A673 (cell line): ENCODE data around the gene CELF3. TPM values are rescaled to one million over a fixed set of nuclear protein-coding genes. Genes with fewer than 3 reads are reported as not detected.

Experiments
- BruUV-seq: library from RNA; stranded (reverse); fragments of 400-500 nt; replicated peaks from 2 replicates; lab custom pipeline; 2021; lab: Mats Ljungman, UMichigan
- CTCF ChIA-PET: fragments of 300-600 bp; sonication (Branson Sonifier 250); formaldehyde crosslinking; loops from one replicate; lab custom pipeline; 2022; ENCODE audit warnings: antibody characterized with exemption; lab: Charles Lee
- POLR2A ChIA-PET: fragments of 300-600 bp; sonication (Branson Sonifier 250); formaldehyde crosslinking; loops from one replicate; lab custom pipeline; 2022; ENCODE audit warnings: antibody characterized with exemption; ENCODE audit not compliant: low non-redundant PET; lab: Charles Lee
- DNase-seq: peaks from one replicate; pipeline ENCODE4 v3.0.0-alpha.2; 2015; ENCODE audit warnings: low spot score
- H3K27ac ChIP-seq: fragments of 200-600 bp; sonication (generic); 2 replicates; pipeline ENCODE4 v1.5.1; 2016; ENCODE audit warnings: mixed run types, low read depth, mild to moderate bottlenecking, mixed read lengths, antibody characterized with exemption, low read length; ENCODE audit not compliant: poor library complexity, severe bottlenecking
- H3K27me3 ChIP-seq: fragments of 200-600 bp; sonication (generic); replicated peaks from 2 replicates; pipeline ENCODE4 v1.6.1; 2017; ENCODE audit warnings: mixed run types, low read depth, mild to moderate bottlenecking, mixed read lengths, antibody characterized with exemption, low read length; ENCODE audit not compliant: insufficient read depth, poor library complexity
- H3K36me3 ChIP-seq: fragments of 200-600 bp; sonication (generic); 2 replicates; pipeline ENCODE4 v1.6.1; 2016; ENCODE audit warnings: mixed run types, mild to moderate bottlenecking, mixed read lengths, antibody characterized with exemption, low read length; ENCODE audit not compliant: insufficient read depth, poor library complexity, severe bottlenecking
- H3K4me1 ChIP-seq: fragments of 200-600 bp; sonication (generic); 2 replicates; pipeline ENCODE4 v1.6.1; 2017; ENCODE audit warnings: mixed run types, mild to moderate bottlenecking, mixed read lengths, antibody characterized with exemption, low read length; ENCODE audit not compliant: insufficient read depth, poor library complexity, severe bottlenecking
- H3K4me3 ChIP-seq: fragments of 200-600 bp; sonication (generic); 2 replicates; pipeline ENCODE4 v1.5.1; 2016; ENCODE audit warnings: low read depth, mixed run types, mild to moderate bottlenecking, mixed read lengths, low read length; ENCODE audit not compliant: poor library complexity, severe bottlenecking
- H3K9me3 ChIP-seq: fragments of 200-600 bp; sonication (generic); 2 replicates; pipeline ENCODE4 v1.6.1; 2016; ENCODE audit warnings: mixed run types, low read depth, mild to moderate bottlenecking, mixed read lengths, antibody characterized with exemption, low read length; ENCODE audit not compliant: poor library complexity, severe bottlenecking
- EZH2 ChIP-seq: fragments of 200-600 bp; sonication (generic); IDR thresholded peaks from 2 replicates; pipeline ENCODE4 v1.6.1; 2017; ENCODE audit warnings: borderline replicate concordance, low read depth, mild to moderate bottlenecking, mixed read lengths, antibody characterized with exemption, low read length; ENCODE audit not compliant: poor library complexity, severe bottlenecking
- intact Hi-C: fragments of 100-400 bp; cut with micrococcal nuclease; formaldehyde crosslinking; loops from one replicate; pipeline ENCODE4 v1.10.0; 2022; ENCODE audit not compliant: unreplicated experiment
- total RNA-seq: library from RNA; stranded (reverse); gene quantifications from 2 replicates; pipeline ENCODE4 v1.2.3, GENCODE V29; 2021
- TF ChIP-seq, protein P1 (sequence below): fragments of 300-800, 200-600 bp; sonication (generic); conservative IDR thresholded peaks from 2 replicates; pipeline ENCODE4 v1.5.1; 2017; ENCODE audit warnings: low read depth, mild to moderate bottlenecking, antibody characterized with exemption, low read length, moderate library complexity, mixed read lengths

The CELF3 gene
- total RNA-seq, 1 experiment from 2014 or later, result not detected

DNA sequence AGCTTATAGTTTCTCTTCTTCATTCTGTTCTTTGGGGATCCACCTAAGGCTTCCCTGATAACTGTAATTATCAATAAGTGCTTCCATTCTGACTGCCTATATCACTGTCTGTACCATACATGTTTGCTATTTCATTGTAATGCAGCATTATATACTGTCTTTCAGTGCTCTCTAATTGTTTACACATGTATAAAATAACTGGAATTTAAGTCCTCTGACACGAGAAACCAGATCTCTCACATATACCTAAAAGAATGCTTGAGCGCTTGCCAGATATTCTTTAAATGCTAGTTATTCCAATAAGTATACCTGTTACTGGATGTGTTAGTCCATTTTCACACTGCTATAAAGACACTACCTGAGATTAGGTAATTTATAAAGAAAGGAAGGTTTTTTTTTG, 34.7 kb downstream of the CELF3 start:
- no peak for DNase-seq
- POLR2A ChIA-PET, result no interaction called here
- Histone ChIP-seq H3K27me3 (no peaks in the 10 kb centered on the region), H3K4me1 (peaks cover 8% of the 10 kb centered on the region), H3K27ac (no peak overlapping the region), H3K36me3 (peaks cover 9% of the 10 kb centered on the region), H3K9me3 (no peaks in the 10 kb centered on the region), H3K4me3 (no peak overlapping the region)
- no TSS peak for BruUV-seq
- TF ChIP-seq, protein P1, sequence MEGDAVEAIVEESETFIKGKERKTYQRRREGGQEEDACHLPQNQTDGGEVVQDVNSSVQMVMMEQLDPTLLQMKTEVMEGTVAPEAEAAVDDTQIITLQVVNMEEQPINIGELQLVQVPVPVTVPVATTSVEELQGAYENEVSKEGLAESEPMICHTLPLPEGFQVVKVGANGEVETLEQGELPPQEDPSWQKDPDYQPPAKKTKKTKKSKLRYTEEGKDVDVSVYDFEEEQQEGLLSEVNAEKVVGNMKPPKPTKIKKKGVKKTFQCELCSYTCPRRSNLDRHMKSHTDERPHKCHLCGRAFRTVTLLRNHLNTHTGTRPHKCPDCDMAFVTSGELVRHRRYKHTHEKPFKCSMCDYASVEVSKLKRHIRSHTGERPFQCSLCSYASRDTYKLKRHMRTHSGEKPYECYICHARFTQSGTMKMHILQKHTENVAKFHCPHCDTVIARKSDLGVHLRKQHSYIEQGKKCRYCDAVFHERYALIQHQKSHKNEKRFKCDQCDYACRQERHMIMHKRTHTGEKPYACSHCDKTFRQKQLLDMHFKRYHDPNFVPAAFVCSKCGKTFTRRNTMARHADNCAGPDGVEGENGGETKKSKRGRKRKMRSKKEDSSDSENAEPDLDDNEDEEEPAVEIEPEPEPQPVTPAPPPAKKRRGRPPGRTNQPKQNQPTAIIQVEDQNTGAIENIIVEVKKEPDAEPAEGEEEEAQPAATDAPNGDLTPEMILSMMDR, result no peak
- TF ChIP-seq EZH2, result no peak
- intact Hi-C loops, result no loop called here
- CTCF ChIA-PET, result no interaction called here

DNA sequence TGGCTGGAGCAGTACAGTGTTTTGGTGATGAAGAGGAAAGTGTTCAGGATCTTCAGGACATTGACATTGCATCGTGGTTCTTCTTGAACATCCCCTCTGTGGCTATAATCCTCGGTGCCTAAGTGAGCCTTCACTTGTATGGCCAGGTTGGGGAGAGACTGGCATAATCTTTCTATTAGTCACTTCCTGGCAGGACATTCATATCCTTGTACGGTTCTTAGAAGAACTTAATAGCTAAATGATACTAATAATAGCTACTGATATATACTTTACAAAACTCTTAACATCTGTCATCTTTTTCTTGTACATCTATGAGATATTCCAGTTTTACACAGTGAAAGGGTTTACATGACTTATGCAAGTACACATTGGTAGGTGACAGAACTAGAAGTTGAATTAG, 35.8 kb downstream of the CELF3 start:
- Histone ChIP-seq H3K4me1 (peaks cover 8% of the 10 kb centered on the region), H3K9me3 (no peaks in the 10 kb centered on the region), H3K4me3 (no peak overlapping the region), H3K27ac (no peak overlapping the region), H3K36me3 (peaks cover 9% of the 10 kb centered on the region), H3K27me3 (no peaks in the 10 kb centered on the region)
- CTCF ChIA-PET, result interaction anchor here (0.7 kb wide), 1 partner anchor 193 kb away, joined by 5 read pairs; no protein-coding TSS in a partner anchor
- no TSS peak for BruUV-seq
- no peak for TF ChIP-seq EZH2
- TF ChIP-seq, protein P1, result no peak
- peak; percentile 68 for DNase-seq
- POLR2A ChIA-PET, result no interaction called here
- intact Hi-C loops, result no loop called here

- BruUV-seq, result no TSS peak
- Histone ChIP-seq H3K36me3 (peaks cover 9% of the 10 kb centered on the region), H3K9me3 (no peaks in the 10 kb centered on the region), H3K4me1 (peaks cover 8% of the 10 kb centered on the region), H3K4me3 (no peak overlapping the region), H3K27ac (peak overlapping the region; percentile 1), H3K27me3 (no peaks in the 10 kb centered on the region)
- no peak for TF ChIP-seq EZH2
- TF ChIP-seq, protein P1, result no peak
- ChIA-PET CTCF (interaction anchor here (0.7 kb wide), 1 partner anchor 193 kb away, joined by 5 read pairs; no protein-coding TSS in a partner anchor), POLR2A (no interaction called here)
- no peak for DNase-seq
- intact Hi-C loops, result no loop called here
Observed at GRCh38 chr1:151680391-151680790, 36.2 kb downstream of the CELF3 start.
